Neutrophil (primary cell): ENCODE results near the gene ARPIN.
"Not testable (repeated sequence)": the region's sequence is repeated elsewhere in the genome, so short reads cannot be mapped to it uniquely, and the experiment has no call there.

ENCODE experiments used
- H3K27ac ChIP-seq: fragments of 200-600 bp; sonication (generic); 2 replicates; pipeline ENCODE4 v1.5.1; 2016; ENCODE audit warnings: mild to moderate bottlenecking, moderate library complexity
- H3K27me3 ChIP-seq: fragments of 200-600 bp; sonication (generic); 2 replicates; pipeline ENCODE4 v1.6.0; 2016; ENCODE audit warnings: mild to moderate bottlenecking
- H3K36me3 ChIP-seq: fragments of 200-600 bp; sonication (generic); 2 replicates; pipeline ENCODE4 v1.5.1; 2017
- H3K4me1 ChIP-seq, 2 experiments: fragments of 200-600 bp in 1 of 2; sonication (generic) in 1 of 2; 1 replicate in 1 of 2; 2 replicates in 1 of 2; pipeline versions ENCODE4 v1.5.1 to v1.6.1; 2013 to 2016; ENCODE audit warnings: low read depth in 1 of 2, low read length in 1 of 2, mild to moderate bottlenecking in 1 of 2, moderate library complexity in 1 of 2; ENCODE audit not compliant: control insufficient read depth in 1 of 2, insufficient read depth in 1 of 2
- H3K4me3 ChIP-seq, 2 experiments: fragments of 200-600 bp in 1 of 2; sonication (generic) in 1 of 2; 1 replicate in 1 of 2; 2 replicates in 1 of 2; pipeline ENCODE4 v1.5.1; 2013 to 2016; ENCODE audit warnings: low read depth in 1 of 2, low read length in 1 of 2, mild to moderate bottlenecking in 1 of 2, moderate library complexity in 1 of 2
- H3K9me3 ChIP-seq: fragments of 200-600 bp; sonication (generic); 2 replicates; pipeline ENCODE4 v1.5.1; 2016
- CTCF ChIP-seq: fragments of 200-600 bp; sonication (generic); IDR thresholded peaks from 2 replicates; pipeline ENCODE4 v1.5.1; 2016; ENCODE audit warnings: antibody characterized with exemption

Gene ARPIN

GRCh38 chr15:89874926-89875564, 37.7 kb downstream of the ARPIN start:
- peak; percentile 96 for TF ChIP-seq CTCF
- Histone ChIP-seq H3K9me3 (no peaks in the 10 kb centered on the region), H3K27ac (peak overlapping the region; percentile 95), H3K27me3 (no peaks in the 10 kb centered on the region), H3K4me1 (peaks cover 54 to 58% of the 10 kb centered on the region in 2 experiments), H3K4me3 (no peak overlapping the region), H3K36me3 (peaks cover 9% of the 10 kb centered on the region)

GRCh38 chr15:89870688-89871288, 42.0 kb downstream of the ARPIN start:
- Histone ChIP-seq H3K27ac (peak overlapping the region; percentile 77), H3K27me3 (no peaks in the 10 kb centered on the region), H3K36me3 (peaks cover 9% of the 10 kb centered on the region), H3K4me3 (no peak overlapping the region), H3K4me1 (peaks cover 25 to 31% of the 10 kb centered on the region in 2 experiments), H3K9me3 (no peaks in the 10 kb centered on the region)
- TF ChIP-seq CTCF: no peak

- H3K27me3 ChIP-seq: no peaks in the 10 kb centered on the region
- H3K27ac ChIP-seq: peak overlapping the region; percentile 77
- H3K4me1 ChIP-seq: peaks cover 17 to 23% of the 10 kb centered on the region in 2 experiments
- TF ChIP-seq CTCF: no peak
- no peak overlapping the region for H3K4me3 ChIP-seq
- peaks cover 14% of the 10 kb centered on the region for H3K36me3 ChIP-seq
- H3K9me3 ChIP-seq: no peaks in the 10 kb centered on the region
These were observed 42.7 kb downstream of the ARPIN start for GRCh38 chr15:89870006-89870405.

- not testable (repeated sequence) for H3K27me3 ChIP-seq, H3K4me3 ChIP-seq, H3K9me3 ChIP-seq
- Histone ChIP-seq H3K4me1 (peaks cover 13 to 18% of the 10 kb centered on the region in 2 experiments), H3K27ac (peak overlapping the region; percentile 77), H3K36me3 (peaks cover 16% of the 10 kb centered on the region)
These were observed 43.3 kb downstream of the ARPIN start for GRCh38 chr15:89869490-89869889.

GRCh38 chr15:89864958-89865739, 47.6 kb downstream of the ARPIN start:
- Histone ChIP-seq H3K27me3 (no peaks in the 10 kb centered on the region), H3K9me3 (no peaks in the 10 kb centered on the region), H3K4me3 (no peak overlapping the region), H3K4me1 (peaks cover 8% of the 10 kb centered on the region in 2 experiments), H3K36me3 (peaks cover 18% of the 10 kb centered on the region), H3K27ac (no peak overlapping the region)
- TF ChIP-seq CTCF: no peak

- H3K27ac ChIP-seq: peak overlapping the region; percentile 5
- no peak for TF ChIP-seq CTCF
- H3K36me3 ChIP-seq: peaks cover 22% of the 10 kb centered on the region
- H3K4me1 ChIP-seq: no peaks in the 10 kb centered on the region
- H3K9me3 ChIP-seq: no peaks in the 10 kb centered on the region
- no peak overlapping the region for H3K4me3 ChIP-seq
- H3K27me3 ChIP-seq: no peaks in the 10 kb centered on the region
These were observed 48.8 kb downstream of the ARPIN start for GRCh38 chr15:89863918-89864317.
